Lower lobe of right lung (tissue), 2 donors: ENCODE results near the gene TMEM129. TPM values are rescaled to one million over a fixed set of nuclear protein-coding genes. Genes with fewer than 3 reads are reported as not detected.

Source experiments
- ATAC-seq, 2 donors: fragments of 200-7000 bp; cut with Tn5 transposase; one replicate each; pipeline ENCODE4 v1.9.1; 2020 to 2022; ENCODE audit warnings: mild to moderate bottlenecking in 2 of 2, moderate library complexity in 2 of 2
- DNase-seq: peaks from one replicate; pipeline ENCODE4 v3.0.0-alpha.2; 2020
- H3K27ac ChIP-seq: fragments of 200-600 bp; one replicate; pipeline ENCODE4 v1.8.0; 2022
- H3K27me3 ChIP-seq: fragments of 200-600 bp; one replicate; pipeline ENCODE4 v1.8.0; 2022; ENCODE audit warnings: low read depth
- H3K36me3 ChIP-seq: fragments of 200-600 bp; one replicate; pipeline ENCODE4 v1.8.0; 2022; ENCODE audit warnings: mild to moderate bottlenecking
- H3K4me1 ChIP-seq: fragments of 200-600 bp; one replicate; pipeline ENCODE4 v1.8.0; 2022
- H3K4me3 ChIP-seq: fragments of 200-600 bp; one replicate; pipeline ENCODE4 v1.8.0; 2022; ENCODE audit warnings: mild to moderate bottlenecking
- H3K9me3 ChIP-seq: fragments of 200-600 bp; one replicate; pipeline ENCODE4 v1.8.0; 2022
- intact Hi-C: fragments of 100-400 bp; cut with DNase I; formaldehyde crosslinking; loops from one replicate; pipeline ENCODE4 v1.11.0; 2022
- total RNA-seq: library from RNA; stranded (reverse); fragmentation: NEBNext Ultra II Directional; extraction: Animal tissue kit (Norgen Biotek cat#: 25700); gene quantifications from one replicate; pipeline ENCODE4 v1.2.1, GENCODE V29; 2021
- TF ChIP-seq, protein P1 (sequence below): fragments of 200-600 bp; IDR thresholded peaks from one replicate; pipeline ENCODE4 v1.8.0; 2022; ENCODE audit warnings: antibody characterized with exemption, mild to moderate bottlenecking
- donor health status: DM: no; HTN: yes; CAD: no; lungs with severe emphysema.

TMEM129 gene
- total RNA-seq, 1 donor from 2014 or later: 30.9 TPM

DNA sequence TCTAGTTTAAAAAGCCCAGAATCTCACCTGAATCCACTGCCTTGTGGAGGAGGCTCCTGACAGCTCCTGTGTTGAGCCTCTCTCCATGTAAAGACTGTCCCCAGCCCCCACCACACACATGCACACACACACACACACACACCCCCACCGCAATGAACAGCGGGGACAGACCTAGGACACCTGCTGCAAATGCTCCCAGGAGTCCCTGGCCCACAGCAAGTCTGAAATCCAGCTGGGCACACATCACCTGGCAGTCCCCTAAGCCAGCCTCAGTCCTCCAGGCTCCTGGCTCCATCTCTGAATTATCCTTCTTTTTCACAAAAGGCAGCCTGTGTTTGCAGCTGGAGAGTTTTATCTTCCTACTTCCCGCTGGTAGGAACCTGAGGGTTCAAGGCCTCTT lies 30.4 kb downstream of the TMEM129 start:
- no peak for ATAC-seq
- no peaks in the 10 kb centered on the region for H3K27me3 ChIP-seq
- intact Hi-C loops: loop anchor here (5.0 kb wide), 1 partner anchor 37 kb away; no protein-coding TSS in a partner anchor
- H3K4me1 ChIP-seq: peaks cover 6% of the 10 kb centered on the region
- TF ChIP-seq, protein P1, sequence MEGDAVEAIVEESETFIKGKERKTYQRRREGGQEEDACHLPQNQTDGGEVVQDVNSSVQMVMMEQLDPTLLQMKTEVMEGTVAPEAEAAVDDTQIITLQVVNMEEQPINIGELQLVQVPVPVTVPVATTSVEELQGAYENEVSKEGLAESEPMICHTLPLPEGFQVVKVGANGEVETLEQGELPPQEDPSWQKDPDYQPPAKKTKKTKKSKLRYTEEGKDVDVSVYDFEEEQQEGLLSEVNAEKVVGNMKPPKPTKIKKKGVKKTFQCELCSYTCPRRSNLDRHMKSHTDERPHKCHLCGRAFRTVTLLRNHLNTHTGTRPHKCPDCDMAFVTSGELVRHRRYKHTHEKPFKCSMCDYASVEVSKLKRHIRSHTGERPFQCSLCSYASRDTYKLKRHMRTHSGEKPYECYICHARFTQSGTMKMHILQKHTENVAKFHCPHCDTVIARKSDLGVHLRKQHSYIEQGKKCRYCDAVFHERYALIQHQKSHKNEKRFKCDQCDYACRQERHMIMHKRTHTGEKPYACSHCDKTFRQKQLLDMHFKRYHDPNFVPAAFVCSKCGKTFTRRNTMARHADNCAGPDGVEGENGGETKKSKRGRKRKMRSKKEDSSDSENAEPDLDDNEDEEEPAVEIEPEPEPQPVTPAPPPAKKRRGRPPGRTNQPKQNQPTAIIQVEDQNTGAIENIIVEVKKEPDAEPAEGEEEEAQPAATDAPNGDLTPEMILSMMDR: no peak
- no peak overlapping the region for H3K27ac ChIP-seq
- H3K9me3 ChIP-seq: no peaks in the 10 kb centered on the region
- H3K4me3 ChIP-seq: no peak overlapping the region
- DNase-seq: peak; percentile 26
- H3K36me3 ChIP-seq: peaks cover 55% of the 10 kb centered on the region

- H3K27me3 ChIP-seq: no peaks in the 10 kb centered on the region
- no peaks in the 10 kb centered on the region for H3K9me3 ChIP-seq
- no peak overlapping the region for H3K4me3 ChIP-seq
- H3K27ac ChIP-seq: no peak overlapping the region
- intact Hi-C loops: no loop called here
- DNase-seq (peak; percentile 47), ATAC-seq (no peak)
- H3K4me1 ChIP-seq: peaks cover 15% of the 10 kb centered on the region
- peaks cover 13% of the 10 kb centered on the region for H3K36me3 ChIP-seq
- TF ChIP-seq, protein P1: no peak
These were observed 34.6 kb downstream of the TMEM129 start for GRCh38 chr4:1686440-1687036.

DNA sequence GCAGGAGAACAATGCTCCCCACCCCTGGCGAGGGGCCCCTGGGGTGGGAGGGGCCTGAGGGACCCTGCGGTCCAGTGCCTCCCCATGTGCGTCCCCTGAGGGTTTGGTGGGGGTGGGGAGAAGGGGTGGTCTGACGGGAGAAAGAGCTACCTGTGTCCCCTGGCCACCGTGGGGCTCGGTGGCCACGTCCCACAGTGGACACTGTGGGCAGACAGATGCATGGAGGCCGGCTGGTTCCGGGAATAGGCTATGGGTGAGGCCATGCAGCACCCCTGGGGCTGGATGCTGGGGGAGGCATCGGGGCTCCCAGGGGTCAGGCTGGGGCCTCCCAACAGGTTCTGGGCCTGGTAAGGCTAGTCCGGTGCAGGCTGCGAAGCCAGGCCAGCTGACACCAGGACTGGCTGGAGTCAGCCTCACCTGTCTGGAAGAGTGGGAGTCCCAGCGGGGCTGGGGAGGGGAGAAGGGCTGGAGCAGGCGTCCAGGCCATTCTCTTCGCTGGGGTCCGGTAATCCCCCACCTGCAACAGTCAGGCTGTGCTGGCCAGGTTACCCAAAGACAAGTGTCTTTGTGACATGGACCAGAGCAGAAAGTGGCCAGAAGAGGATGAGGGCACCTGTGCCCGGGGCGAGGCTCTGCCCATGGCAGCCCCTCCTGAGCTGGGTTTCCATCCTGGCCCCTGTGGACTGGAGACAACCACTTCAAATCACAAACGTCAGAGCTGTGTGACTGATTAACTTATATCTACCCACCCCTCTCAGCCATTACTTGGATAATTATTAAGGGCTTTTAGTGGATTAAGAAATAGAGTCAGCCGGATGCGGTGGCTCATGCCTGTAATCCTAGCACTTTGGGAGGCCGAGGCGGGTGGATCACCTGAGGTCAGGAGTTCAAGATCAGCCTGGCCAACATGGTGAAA lies 35.6 kb downstream of the TMEM129 start:
- no peaks in the 10 kb centered on the region for H3K27me3 ChIP-seq
- no peaks in the 10 kb centered on the region for H3K9me3 ChIP-seq
- H3K4me3 ChIP-seq: no peak overlapping the region
- TF ChIP-seq, protein P1: no peak
- peaks cover 15% of the 10 kb centered on the region for H3K4me1 ChIP-seq
- no peak overlapping the region for H3K27ac ChIP-seq
- DNase-seq (peak; percentile 49), ATAC-seq (peak in 1 of 2 donors; percentile 2)
- H3K36me3 ChIP-seq: peaks cover 3% of the 10 kb centered on the region
- intact Hi-C loops: no loop called here

DNA sequence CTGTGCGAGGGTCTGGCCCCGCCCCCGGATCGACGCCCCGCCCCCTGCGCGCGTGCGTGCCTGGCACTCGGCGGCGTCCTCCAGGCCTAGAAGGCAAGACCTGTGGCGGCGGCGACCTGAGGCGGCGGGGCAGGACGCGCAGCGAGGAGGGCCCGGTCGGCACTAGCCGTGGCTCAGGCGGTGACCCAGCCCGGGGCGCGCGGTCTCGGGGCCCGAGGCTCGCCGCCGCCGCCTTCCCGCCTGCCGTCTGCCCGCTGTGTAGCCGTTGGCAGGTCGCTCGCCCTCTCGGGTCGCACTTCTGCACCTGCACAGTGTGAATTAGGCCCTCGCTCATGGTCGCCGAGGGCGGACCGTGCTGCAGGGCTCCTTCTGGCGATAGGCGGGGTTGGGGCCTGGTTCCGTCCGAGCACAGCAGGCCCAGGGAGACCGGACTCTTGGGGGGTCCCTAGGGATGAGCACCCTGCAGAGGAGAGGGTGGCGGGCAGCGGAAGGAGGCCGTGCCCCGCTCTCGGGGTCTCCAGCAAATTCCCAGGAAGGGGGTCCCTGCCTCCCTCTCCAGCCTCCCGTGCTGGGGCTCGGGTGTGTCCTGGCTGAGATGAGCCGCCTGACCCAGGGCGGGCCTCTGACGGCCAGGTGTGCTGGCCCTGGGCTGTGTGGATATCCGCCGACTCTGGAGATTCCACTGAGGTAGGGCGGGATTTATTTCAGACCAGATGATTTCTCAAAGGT lies 36.5 kb downstream of the TMEM129 start:
- no peak for DNase-seq
- ATAC-seq: peak; percentile 10 to 20
- peak overlapping the region; percentile 57 for H3K4me3 ChIP-seq
- TF ChIP-seq, protein P1: no peak
- no peaks in the 10 kb centered on the region for H3K9me3 ChIP-seq
- H3K36me3 ChIP-seq: no peaks in the 10 kb centered on the region
- intact Hi-C loops: no loop called here
- no peaks in the 10 kb centered on the region for H3K27me3 ChIP-seq
- peak overlapping the region; percentile 53 for H3K27ac ChIP-seq
- peaks cover 15% of the 10 kb centered on the region for H3K4me1 ChIP-seq

- Histone ChIP-seq H3K4me1 (peaks cover 15% of the 10 kb centered on the region), H3K27me3 (no peaks in the 10 kb centered on the region), H3K4me3 (peak within 1 kb of the TSS; percentile 73), H3K27ac (peak within 1 kb of the TSS; percentile 76), H3K9me3 (no peaks in the 10 kb centered on the region), H3K36me3 (no peaks in the 10 kb centered on the region)
- ATAC-seq: peak; percentile 97
- intact Hi-C loops: no loop called here
- peak; percentile 95 for DNase-seq
- TF ChIP-seq, protein P1: no peak
These were observed 37.2 kb downstream of the TMEM129 start, which contains the start of gene FAM53A for GRCh38 chr4:1683736-1684505. FAM53A (minus strand) TSS chr4:1684313; CDS start chr4:1668741, 15,572 bp downstream.
